Stimulated activated naive CD4-positive, alpha-beta T cell (primary cell): Measurements from ENCODE around the gene G6PC2.
"Not testable (repeated sequence)": the region's sequence is repeated elsewhere in the genome, so short reads cannot be mapped to it uniquely, and the experiment has no call there.

ENCODE experiments used
- DNase-seq, 6 experiments: peaks; one replicate each; lab custom pipeline; 2025; lab: John Stamatoyannopoulos, UW

The G6PC2 gene

DNA sequence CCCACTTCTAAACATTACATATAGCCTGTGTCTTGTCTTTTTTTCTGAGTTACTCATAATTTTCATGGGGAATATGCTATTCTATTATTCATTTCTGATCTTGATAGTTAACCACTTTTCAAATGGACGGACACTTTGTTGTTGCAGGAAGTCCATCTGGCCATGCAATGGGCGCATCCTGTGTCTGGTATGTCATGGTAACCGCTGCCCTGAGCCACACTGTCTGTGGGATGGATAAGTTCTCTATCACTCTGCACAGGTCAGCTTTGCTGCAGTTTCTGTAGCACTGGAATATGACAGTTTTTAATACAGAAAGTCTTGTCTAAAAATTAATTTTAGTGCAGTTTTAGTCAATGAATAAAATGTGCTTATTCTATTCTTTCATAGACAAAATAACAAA is 3.3 kb downstream of the G6PC2 start:
- no peak for DNase-seq

DNA sequence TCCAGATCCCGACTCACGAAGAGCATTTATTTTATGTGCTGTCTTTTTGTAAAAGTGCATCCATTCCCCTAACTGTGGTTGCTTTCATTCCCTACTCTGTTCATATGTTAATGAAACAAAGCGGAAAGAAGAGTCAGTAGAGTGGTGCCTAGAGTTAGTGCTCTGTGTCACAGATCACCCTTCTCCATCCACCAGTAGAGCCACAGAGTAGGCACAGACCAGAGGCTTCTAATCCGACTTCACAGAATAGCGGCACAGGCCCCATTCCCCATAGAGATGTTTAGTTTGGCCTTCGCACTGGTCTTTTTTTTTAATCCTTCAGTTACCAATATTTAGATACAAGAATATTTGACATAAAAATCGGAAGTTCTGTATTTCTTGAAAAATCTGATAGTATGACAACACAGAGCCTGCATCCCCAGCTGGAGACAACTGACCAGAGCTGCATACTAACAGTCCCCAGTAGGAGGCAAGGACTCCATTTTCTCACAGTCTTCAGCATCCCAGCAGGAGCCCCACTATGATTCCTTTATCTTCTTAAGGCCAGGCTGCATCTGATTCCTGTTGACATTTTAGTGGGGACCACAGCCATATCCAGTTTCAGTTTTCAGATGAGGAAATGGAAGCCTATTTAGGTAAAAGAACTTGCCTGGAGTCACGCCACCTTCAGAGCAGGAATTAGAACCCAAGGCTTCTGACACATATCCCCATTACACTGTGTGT is 7.0 kb downstream of the G6PC2 start:
- DNase-seq = no peak

DNA sequence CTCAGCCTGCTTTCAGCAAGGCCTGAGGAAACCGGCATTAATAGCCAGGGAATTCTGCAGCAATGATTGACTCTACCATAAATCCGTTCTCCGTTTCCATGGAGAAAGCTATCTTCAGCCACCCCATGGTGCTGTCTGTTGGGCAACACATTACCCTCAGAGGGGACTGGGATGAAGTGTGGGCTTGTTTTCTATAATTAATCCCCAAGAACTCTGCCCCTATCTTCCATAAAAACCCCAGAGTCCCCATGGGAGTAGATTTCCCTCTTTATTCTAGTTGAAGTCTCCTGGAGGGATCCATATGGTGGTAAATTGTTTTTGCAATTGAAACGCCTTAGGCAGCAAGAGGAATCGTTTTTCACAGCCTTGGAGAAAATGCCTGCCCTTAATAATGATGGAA is 9.2 kb downstream of the G6PC2 start:
- DNase-seq = no peak

DNA sequence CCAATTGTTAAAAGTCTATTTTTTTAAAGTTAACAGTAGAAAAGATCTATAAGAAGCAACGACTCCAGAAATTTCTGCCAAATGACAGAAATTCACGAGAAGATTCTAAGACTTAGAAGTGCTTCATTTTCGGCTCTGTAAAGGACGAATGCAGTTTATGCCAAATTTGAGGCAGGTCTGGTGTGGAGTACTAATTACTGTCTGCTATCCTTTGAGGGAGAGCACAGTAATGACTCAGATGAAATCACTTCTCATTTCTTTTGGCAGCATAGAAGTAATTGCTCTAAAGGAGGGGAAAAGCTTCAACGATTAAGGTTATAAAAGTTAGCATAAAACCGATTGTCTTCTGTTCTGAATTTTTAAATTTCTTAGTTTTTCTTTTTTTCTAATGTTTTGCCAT is 11.4 kb downstream of the G6PC2 start:
- no peak for DNase-seq

DNA sequence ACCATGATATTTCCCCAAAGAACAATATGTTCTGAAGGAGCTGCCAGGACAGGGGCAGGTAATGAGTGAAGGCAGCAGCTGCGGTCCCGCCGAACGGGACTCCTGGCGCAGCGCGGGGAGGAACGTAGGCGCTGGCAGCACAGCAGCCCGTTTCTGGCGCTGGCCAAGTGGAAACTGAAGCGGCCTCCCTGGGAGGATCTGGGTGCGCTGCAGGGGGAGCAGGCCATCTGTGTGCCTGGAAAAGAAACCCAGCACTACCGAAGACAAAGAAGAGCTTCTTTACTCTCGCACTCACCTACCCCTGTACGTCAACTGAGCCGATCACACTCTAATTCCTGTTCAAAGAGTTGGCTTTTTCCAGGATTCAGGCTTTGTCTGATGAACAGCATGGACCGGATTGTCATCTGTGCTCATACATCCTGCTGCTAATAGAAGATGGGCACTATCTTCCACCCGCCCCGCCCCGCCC is 11.8 kb downstream of the G6PC2 start:
- no peak for DNase-seq

DNA sequence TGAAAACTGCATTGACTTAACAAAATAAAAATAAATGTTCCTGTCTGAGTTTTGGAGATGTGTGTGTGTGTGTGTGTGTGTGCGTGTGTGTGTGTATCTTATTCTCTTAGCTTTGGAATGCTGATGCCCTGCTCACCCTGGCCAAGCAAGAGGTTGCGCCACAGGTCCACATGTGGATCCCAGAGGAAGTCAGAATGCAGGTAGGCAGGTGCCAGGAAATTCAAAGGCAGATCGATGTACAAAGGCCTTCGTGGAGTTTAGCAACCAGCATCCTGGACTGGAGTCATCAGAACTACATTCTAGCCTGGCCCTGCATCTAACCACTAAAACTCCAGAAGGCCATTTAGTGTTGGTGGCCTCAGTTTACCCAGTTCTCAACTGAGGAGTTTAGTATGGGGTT is 12.4 kb downstream of the G6PC2 start:
- no peak for DNase-seq

DNA sequence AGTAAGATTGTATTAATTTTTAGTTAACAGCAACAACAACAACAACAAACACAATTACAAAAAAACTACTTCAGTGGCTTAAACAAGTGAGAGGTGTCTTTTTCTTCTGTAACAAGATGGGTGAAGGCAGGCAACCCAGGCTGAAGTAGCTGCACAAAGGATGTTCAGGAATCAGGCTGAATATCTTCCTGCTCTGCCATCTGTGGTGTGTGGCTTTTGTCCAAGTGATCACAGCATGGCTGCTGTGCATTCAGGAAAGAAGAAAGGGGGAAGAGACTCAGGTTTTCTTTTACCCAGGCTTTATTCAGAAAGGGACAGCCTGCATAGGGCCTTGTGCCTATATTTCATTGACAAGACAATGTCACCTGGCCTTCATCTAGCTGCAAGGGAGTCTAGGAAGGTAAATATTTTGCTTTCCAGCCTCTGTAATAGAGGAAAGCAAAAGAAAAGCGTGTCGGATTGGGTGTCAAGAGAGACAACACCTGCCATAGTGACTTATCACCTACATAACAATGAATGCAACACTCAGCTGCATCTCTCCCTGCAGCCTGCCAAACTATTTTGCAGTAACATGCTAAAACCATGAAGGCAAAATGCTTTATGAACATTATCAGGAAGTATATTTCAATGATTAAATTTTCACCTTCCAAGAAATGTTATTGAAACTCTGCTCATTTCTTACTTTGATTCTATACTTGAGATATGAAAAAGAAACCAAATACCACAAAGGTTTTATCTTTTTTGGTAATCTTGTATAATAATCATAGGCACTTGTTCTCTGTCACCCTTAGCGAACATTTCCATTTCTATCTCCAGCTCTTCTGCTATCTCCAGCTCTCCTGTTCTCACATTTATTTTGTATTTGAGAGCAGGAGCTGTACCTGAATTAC is 14.6 kb downstream of the G6PC2 start:
- no peak for DNase-seq

DNA sequence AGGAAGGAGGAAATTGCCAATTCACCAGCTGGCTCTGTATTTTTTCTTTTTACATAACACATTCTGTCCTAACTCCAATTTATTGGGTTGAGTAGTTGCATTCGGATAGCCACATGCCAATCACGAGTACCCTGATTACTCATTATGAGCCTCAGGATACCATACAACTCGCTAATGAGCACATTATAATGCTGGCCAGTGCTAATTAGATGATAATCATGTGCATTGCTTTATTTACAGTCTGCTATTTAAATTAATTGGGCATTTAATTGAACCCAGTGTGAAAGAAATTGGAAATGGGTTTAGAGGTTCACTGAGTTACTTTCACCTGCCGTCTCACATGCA is 15.2 kb downstream of the G6PC2 start:
- no peak for DNase-seq

DNA sequence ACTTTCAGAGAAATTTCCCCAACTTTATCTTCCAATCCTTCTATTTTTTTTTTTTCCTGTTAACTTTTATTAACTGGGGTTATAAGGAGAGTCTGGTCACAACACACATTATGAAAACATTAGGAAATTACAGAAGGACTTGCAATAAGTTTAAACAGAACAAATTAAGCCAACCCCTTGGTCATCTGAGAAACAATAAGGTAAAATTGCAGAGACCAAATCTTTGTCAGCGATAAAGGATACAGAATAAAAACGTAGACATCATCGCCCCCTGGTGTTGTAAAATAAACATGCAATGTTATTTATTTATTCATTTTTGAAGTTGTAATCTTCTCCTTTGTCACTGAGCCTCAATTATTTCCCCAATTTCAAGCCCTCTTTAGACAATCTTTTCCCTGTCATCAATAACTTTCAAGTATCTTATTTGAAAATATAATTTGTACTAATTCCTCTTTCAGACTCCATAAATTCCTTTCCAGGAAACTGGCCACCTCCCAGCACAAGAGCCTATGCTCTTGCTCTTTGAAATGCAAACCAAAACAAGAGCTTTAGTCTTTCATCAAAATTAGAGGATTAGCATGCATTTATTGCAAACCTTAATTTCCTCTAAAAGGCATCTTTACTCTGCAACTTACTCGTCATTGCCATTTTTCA is 19.5 kb downstream of the G6PC2 start:
- DNase-seq = peak in 2 of 6 experiments; percentile 38 to 52

DNA sequence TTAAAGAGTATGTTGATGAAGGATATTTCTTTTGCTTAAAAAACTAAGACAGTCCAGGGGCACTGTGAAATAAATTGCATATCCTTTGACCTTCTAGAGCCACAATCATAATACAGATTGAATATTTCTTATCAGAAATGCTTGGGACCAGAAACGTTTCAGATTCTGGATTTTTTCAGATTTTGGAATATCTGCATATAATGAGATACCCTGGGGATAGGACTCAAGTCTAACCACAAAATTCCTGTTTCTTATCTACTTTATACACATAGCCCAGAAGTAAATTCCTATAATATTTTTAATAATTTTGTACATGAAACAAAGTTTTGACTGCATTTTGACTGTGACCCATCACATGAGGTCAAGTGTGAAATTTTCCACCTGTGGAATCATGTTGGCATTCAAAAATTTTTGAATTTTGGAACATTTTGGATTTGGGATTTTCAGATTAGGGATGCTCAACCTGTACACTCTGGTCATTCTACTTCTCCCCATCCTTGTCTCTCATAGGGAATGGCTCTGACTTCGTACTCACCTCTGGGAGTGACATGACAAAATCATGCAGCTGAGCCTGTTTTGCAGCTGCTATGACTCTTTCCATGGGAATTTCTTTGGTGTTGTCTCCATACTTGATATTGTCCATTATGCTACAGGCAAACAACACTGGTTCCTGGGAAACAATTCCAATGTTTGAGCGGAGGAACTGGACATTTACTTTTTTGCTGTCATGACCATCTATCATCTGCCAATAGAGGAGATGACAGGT is 25.7 kb downstream of the G6PC2 start:
- DNase-seq = no peak

DNA sequence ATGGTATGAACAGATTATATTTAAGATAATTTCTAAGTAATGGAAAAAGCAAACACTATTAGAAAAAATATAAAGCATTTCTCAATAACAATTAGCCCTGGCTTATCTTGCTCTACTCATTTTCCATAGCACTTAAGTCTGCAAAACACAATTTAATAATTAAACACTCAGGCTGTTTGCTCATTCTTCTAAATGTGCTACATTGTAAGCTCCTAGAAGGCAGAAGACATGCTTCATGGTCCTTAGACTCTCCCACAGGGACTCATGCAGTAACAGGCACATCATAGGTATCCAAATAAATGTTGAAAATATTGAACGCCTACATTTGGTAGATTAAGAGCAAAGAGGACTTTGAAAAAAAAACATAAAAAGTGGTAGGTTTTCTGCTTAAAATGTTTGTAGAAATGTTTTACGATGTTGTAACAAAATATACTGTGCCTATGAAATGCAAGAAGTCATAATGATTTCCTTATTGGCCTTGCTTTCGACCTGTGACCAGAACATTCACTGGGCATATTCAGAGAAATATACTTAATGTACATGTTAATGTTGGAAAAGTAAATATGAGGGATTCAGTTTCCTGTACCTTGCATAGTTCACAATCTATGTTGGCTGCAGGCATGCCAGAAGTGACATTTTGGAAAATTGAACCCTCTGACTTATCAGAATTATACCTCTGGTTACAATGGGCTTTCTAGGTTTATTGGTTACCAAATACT is 27.2 kb downstream of the G6PC2 start:
- no peak for DNase-seq

DNA sequence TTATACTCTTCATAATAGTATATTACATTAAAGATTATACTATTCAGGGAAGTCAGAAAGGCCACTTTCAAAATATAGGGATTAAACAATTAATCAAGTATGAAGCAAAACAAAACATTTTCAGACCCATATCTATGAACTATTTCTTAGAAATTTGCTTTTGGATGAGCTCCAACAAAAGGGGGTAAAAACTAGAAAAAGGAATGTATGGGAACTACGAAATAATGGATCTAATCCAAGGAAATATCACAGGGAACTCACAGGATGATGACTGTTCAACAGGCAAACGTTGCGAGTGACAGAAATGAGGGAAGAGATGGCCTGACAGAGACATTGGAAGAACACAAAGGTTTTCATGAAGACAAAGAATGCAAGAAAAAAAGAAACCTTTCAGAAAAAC is 27.9 kb downstream of the G6PC2 start:
- no peak for DNase-seq

DNA sequence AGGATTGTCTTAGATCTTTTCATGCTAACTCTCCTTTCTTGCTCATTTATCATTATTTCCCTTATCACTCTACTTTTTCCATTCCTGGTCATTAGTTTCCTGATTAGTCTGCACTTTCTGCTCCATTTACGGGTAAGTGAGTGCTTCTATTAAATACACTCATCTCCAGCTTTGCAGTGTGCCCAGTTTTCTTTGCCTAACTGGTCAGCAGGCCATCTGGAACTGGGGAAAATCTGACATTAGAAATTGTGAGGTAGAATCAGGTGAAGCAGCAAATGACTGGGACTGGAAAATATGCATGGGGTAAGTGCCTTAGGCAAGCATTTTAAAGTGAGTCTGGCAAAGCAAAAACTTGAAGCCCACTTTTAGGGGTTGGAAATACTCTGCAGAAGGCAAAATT is 29.2 kb downstream of the G6PC2 start:
- no peak for DNase-seq

DNA sequence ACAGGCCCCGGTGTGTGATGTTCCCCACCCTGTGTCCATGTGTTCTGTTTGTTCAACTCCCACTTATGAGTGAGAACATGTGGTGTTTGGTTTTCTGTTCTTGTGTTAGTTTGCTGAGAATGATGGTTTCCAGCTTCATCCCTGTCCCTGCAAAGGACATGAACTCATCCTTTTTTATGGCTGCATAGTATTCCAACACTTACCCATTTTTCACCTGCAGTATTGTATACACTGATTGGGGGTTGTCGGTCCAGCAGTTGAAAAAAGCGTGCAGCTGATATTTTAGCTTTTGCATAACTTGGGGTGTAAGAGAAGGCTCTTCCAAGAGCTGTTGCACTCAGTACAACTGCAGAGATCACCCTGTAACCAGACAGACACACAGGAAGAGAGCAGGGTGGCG is 31.1 kb downstream of the G6PC2 start:
- DNase-seq = not testable (repeated sequence)

DNA sequence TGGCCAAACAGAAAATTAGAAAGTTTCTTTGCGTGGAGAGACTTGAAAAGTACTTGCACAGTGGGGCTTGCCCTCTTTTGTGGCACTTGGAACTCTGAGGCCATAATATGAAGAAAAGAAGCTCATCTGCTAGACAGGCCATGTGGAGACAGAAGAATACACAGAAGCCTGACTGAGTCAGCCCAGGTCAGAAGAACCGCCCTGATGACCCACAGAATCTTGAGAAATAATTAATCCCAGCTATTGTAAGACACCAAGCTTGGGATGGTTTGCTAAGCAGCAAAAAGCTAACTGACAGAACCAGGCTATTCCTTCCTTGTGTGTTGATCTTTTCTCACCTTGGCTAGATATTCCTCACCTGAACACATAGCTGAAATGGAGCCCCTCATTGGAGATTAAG is 33.7 kb downstream of the G6PC2 start:
- DNase-seq = no peak

DNA sequence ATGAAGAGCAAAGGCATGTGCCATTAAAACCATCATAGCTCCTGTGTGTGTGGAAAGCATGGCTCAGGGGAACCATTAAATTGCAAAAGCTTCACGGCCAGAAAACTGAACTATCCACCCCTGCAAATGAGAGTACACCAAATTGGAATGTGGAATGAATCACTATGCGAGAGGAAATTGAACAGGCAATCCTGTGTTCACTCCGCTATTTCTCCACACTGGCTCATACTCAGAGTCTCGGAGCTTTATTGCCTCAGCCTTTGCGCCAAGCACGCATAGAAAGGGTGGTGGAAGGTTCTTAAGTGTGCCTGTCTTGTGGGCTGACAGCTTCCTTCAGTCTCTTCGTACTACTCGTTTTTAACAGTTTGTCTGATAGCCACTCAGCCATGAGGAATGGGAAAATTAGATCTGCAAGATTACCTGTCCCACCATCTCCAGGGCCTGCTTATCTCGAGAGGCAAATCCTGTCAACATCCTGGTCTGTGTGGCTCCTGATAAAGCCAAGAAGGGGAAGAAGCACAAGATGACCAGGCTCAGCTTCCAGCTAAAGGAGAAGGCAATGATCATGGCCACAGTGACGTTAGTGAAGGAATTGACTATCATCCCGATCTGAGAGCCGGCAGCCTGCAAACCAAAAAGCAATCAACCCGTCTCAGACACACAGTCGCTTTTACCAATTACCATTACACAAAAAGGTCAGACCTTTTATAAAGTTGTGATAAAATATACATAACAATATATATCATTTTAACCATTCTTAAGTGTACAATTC is 34.9 kb downstream of the G6PC2 start:
- no peak for DNase-seq

DNA sequence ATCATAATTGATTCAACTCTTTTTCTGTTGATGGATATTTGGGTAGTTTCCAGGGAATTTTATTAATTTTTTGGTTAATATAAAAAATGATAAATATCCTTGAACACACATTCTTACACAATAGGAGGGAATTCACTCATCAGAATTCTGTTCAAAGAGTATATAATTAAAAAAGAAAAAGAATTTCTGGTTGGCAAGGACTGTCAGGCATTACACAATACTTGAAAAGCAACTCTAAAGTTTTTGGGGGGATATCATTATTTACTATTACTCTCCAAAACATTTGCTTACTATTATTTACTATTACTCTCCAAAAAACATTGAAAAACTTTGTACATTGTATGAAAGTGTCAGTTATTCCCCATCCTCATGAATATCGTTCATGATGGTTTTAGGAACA is 38.0 kb downstream of the G6PC2 start:
- no peak for DNase-seq

DNA sequence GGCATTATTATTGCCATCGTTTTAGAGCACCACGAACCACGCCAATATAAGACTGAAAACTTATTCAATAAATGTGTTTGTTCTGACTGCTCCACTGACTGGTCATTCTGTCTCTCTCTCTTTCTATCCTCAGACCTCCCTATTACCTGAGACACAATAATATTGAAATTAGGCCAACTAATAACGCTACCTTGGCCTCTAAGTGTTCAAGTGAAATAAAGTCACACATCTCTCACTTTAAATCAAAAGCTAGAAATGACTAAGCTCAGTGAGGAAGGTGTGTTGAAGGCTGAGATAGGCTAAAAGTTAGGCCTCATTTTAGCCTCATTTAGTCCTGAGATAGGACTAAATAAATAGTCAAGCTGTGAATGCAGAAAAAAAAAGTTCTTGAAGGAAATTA is 38.8 kb downstream of the G6PC2 start:
- no peak for DNase-seq

DNA sequence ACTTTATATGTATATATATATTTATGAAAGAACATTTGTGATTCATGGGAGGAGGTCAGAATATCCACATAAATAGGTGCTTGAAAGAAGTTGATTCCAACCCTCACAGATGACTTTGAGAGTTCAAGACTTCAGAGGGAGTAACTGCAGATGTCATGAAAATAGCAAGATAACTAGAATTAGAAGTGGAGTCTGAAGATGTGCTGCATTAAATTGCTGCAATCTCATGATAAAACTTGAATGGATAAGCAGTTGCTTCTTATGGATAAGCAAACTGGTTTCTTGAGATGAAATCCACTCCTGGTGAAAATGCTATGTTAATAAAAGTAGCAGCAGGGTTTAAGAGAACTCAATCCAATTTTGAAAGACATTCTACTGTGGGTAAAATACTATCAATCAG is 40.2 kb downstream of the G6PC2 start:
- no peak for DNase-seq

DNA sequence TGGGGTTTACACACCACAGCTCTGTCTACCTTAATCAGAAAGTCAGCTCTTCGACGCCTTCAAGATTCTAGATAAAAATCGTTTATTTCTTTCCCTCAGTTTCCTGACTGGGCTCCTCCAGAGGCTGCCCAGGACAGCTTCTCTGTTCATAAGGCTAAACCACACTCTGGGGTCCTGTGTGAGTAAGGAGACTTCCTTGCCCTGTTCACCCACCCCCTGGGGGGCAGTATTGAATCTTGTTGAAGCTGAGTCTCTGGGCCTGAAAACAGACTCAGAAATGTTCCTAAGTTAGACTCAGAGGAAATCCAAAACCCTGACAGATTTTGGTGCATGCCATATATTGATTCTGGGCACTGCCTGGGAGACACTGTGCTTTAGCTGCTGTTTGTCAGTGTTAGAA is 43.0 kb downstream of the G6PC2 start:
- no peak for DNase-seq

DNA sequence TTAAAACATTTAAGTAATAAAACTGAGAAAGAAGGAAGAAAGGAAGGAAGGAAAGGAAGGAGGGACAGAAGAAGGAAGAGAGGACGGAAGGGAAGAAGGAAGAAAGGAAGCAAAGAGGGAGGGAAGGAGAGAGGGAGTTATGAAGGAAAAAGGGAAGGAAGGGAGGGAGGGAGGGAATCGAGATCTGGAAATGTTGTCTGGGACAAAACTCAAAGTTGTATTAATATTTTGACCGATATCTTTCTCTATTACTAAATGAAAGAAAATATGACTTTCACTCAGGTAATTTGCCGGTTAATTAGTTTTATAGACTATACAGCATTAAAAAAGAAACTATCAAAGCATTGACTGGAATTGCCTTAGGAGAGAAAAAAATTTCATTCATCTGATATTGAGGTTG is 44.4 kb downstream of the G6PC2 start:
- no peak for DNase-seq
